ENCODE data around the gene LRRC18. TPM values are rescaled to one million over a fixed set of nuclear protein-coding genes. Genes with fewer than 3 reads are reported as not detected.

Gene LRRC18
- total RNA-seq, 1 donor from 2014 or later, result not detected

DNA sequence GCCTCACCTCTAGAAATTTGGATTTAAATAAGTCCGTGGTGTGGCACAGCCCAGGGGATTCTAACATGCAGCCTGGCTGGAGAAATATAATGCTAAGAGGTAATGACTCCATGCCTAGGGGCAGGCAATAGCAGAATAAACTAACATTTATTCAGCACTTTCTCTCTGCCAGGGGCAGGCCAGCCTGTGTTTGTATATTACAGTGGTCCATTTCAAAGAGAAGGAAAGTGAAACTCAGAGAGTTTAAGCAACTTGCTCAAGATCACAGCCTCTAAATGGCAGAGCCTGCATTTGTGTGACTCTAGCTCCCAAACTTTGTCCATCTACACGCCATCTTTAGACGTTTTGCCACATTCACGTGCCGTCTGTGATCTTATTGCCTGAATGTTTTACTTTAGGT lies 6.7 kb upstream of the LRRC18 start:
- DNase-seq (ENCODE audit: low read depth), result no peak

DNA sequence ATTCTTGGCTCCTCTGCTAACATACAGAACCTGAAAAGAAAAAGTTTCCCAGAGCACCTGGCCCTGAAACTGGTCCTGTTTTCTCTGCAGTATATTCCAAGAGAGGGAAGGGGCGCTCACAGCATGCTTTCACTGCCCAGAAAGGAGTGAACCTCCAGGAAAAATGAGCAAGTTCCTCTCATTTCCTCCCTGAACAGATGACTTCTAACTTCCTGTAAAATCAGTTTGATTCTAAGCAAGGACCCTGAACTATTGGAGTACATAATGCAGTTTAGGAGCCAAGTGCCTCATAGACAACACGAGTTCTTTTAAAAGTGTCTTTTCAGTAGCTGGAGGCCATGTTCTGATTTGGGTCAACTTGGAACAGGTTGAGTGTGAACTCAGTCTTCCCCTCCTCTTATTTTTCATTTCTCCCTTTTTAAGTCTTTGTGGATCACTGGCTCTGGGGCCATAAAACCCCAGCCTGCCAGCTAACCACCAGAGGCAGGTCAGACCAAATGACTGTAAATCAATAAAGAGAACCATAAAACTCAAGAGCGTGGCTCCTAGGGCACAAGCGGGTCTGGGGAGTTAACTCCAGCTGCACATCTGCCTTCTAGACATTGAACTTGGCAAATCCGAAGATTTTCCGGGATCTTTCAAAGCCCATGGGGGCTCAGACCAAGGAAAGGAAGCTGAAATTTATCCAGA lies 5.9 kb upstream of the LRRC18 start:
- DNase-seq (ENCODE audit: low read depth), result no peak

DNA sequence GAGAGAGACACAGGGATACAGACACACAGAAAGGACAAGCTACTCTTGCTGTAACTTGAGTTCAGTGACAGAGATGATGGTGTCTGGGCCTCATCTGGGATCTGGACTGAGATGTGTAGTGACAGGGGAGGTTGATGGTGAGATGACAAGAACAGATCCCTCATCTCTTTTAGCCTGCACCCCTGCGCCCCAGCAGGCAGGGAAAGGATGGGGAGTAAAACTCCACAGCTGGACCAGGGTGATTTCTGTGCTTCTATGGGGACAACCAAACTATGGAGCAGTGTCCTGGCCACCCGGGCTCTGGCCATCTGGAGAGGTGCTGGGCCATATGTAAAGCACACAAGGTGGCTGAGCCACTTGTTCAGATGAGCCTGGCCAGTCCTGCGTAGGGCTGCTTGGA lies 4.5 kb upstream of the LRRC18 start:
- DNase-seq (ENCODE audit: low read depth), result no peak

DNA sequence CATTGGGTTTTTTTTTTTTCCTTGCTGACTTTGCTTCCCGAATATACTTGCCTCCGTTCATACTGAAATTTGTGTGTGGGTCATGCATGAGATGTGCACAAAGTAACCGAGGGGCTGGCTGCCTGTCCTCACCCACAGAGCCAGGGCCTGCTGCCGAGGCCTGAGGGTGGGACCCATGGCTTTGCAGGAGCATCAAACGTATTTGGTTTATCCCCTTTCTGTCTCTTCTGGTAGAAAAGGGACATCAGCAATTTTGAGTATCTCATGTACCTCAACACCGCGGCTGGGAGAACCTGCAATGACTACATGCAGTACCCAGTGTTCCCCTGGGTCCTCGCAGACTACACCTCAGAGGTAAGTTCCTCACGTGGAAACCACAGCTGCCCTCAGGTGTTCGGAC lies 3.5 kb upstream of the LRRC18 start:
- DNase-seq (ENCODE audit: low read depth), result no peak

DNA sequence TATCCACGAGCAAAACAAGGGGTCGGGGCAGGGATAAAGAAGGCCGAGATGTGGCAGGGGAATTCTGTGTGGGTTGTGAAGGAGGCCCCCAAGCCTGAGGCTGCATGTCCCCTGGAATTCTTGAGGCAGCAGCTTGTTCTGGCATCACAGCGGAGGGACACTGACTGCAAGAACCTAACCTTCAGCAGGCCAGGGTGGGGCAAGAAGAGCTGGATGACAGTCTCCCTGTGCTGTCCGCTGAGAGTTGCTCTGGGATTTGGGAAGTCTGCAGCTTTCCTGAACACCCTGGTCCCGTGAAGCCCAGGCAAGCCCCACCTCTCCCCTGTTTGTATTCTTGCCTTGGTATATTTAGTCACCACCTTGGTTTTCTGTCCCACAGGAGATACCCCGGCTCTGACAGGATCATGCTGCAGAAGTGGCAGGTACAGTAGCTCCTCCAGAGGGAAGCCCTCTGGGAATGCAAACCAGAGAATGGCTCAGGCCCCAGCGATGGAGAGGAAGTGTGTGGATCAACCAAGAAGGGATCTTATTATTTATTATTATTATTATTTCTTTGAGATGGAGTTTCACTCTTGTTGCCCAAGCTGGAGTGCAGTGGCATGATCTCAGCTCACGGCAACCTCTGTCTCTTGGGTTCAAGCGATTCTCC lies 1.9 kb upstream of the LRRC18 start:
- no peak for DNase-seq (ENCODE audit: low read depth)

DNA sequence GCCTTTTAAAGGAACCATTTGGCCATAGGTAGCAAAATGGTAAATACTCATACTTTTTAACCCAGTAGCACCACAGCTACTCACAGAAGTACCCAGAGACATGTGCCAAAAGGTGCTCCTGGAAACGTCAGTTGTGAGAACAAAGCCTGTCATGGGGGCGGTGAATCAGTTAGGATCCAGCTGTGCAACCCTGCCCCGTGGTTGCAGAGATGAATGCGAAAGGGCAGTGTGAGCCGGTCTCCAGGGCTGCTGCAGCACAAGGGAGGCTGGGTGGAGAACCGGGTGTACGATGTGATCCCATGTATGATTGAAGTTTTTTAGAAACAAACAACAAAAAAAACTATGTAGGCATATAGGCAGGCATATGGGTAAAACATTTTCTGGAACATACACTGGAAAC lies 1.3 kb upstream of the LRRC18 start:
- DNase-seq (ENCODE audit: low read depth), result no peak

DNA sequence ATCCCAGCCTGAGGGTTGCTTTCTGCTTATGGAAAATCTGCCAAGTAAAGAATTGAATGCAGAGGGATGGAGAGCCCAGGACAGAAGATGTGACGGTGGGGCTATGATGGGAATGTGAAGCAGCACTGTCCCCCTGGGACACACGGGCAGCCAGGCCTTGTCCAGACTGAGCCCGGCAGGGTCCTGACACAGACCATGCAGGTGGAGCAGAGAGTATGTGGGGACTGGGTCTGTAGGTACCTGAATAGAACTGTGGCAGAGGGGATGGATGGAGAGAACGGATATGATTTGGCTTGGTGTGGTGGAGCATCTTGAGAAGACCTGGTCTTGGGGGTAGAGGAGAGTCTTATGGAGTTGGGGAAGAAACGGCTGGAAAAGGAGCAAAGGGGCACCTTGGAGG lies 732 bp upstream of the LRRC18 start:
- DNase-seq (ENCODE audit: low read depth), result no peak

DNA sequence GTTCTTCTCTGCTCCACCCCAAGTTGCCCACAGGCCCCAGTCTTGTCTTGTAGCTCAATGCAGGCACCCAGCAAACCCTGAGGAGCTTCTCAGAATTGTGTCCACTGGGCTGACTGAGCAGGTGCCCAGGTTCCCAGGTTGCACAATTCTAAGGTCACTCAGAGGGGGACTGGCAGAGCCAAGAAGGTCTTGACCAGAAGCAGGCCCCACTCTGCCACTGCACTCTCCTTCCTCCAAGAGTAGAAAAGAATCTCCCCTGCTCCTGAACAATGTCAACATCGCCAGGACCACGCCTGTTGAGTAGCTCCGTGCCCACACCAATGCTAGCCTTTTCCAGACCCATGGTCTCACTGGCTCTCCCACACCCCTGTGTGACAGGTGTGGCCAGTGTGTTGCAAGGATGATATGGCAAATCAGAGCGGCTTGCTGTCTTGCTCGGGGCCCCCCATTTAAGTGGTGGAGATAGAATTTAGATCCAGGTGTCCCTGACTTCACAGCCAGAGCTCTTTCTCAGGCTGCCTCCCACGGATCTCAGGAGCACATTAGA lies 577 bp downstream of the LRRC18 start:
- DNase-seq (ENCODE audit: low read depth), result no peak

DNA sequence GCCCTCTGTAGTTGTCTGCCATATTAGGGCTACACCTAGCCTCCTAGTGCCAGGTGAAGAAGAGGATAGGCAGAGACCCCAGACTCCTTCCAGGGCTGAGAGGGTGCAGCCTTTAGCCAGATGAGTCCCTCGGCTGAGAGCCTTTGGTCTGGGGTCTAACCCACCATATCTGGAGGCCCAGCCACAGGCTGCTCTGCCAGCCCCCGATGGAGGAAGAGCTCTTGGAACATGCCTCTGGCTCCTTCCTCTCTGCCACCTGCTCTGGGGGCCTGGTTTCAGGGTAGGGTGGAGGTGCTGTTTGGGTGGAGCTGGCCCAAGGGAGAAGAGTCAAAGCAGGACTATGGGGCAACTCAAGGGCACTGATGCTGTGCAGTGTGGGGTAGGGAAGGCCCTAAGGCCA lies 1.4 kb downstream of the LRRC18 start:
- no peak for DNase-seq (ENCODE audit: low read depth)

DNA sequence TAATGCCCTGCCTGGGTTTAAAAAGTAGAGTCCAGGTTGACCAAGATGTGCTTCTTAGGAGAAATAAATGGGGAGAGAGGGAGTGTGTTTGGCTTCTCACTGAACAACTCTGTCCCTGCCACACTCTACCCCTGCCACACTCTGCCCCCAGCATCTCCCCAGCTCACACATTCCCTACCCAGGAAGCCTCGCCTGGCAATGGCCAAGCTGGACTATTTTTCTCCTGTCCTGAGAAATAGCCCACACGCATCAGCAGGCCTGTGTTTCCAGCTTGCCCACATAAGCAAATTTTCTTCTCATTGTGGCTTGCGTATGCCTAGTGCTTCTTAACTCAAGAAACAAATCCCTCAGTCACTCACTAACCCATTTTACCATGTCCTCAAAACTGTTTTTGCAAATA lies 1.8 kb downstream of the LRRC18 start:
- no peak for DNase-seq (ENCODE audit: low read depth)

DNA sequence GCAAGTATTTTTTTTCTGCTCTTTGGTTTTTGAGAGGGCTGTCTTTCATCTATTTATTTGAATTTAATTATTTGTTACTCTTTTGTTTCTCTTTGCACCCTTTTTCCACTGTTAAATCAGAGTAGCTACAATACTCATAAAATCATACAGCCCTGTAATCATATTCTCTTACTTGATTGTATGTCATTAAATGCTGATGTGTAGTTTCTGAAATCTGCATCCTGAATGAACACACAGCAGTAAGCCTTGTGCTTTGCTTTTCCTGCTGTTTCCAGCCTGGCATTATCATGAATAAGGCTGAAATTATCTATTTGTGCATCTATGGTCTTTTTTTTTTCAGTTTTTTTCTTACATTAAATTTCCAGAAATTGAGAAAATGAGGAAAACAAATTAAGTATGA lies 4.1 kb downstream of the LRRC18 start:
- no peak for DNase-seq (ENCODE audit: low read depth)

DNA sequence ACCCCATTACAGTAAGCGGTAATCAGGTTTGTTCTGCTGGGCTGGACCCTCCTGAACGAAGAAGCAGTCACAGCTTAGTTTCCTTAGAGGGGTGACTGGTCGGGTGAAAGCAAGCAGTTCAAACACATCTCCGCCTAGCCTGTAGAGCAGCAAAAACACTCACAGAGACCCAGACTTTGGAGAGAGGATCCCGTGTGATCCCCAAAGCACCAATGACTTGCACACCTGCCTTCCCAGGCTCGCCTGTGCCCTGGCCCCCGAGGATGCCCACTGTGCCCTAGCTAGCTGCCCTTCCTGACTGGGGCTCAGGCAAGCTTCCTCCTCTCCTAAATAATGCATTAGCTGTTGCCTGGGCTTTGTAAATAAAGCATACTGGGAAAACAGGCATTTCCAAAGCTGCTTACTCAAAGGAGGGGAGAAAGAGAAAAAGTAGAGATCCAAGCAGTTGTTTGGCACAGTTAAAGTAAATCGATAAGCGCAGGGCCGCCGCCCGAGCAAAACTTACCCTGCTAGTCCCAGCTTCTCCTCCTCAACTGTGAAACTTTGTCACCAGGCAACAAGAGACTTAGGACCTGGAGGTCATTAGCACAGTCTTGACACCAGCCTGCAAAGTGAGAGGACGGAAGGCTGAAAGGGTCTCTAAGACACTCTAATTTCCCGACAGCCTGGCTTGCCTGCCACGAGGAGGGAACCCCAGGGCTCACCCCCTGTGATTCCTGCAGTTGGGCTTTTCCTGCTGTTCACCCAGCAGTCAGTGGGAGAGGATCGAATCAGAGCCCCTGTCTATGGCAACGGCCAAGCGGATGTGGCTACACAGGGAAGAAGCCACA lies 4.8 kb downstream of the LRRC18 start:
- DNase-seq (ENCODE audit: low read depth), result no peak

DNA sequence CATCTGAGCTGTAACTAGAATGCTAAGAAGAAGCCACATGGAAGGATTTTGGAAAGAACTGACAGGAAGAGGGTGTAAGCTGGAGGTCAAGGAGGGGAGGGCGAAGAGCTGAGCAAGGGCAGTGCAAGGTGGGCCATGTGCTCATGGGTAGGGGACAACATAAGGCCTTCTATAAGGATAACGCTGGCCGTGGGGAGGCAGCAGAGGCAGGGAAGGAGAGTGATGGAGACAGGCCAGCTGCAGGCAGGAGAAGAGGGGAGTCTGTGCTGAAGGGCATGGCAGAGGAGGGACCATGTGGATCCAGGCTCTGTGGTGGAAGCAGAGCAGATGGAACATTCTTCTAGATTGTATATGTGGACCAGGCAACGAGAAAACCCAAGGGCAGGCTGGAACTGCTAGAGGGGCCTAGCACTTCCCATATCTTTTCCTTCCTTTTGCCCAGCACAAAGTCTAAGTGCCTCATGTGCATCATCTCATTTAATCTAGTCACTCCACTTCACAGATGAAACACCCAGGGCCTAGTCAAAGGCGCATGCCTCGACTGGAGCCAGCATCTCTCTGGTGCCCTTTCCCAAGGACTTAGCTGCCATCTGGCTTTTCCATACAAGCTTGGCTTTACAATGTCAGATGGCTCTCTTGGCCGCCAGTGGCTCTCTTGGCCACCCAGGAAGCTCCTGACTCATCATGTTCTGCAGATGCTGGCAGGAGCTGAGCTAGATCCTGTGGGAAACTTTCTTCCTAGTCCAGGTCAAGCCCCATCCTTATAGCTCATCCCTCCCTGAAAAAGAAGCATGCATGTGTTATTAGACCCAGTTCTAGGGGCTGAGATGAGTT lies 6.6 kb downstream of the LRRC18 start:
- DNase-seq (ENCODE audit: low read depth), result no peak

DNA sequence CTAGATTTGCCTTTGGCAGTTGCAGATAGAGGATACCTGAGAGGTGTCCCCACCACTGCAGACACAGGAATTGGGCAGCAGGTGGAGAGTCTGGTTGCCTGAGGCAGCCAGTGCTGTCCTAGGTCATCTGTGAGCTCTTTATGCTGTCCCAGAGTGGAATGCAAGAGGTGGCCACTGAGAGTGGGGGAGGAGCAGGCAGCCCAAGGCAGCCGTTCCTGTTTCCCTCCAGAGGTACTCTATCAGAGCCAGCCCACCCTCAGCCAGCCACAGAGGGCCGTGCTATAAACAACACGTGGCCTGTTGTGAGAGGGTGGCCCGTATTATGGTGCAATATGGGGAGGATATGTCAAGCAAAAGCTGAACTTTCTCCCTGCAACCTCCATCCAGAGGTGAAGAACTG lies 8.5 kb downstream of the LRRC18 start:
- no peak for DNase-seq (ENCODE audit: low read depth)

DNA sequence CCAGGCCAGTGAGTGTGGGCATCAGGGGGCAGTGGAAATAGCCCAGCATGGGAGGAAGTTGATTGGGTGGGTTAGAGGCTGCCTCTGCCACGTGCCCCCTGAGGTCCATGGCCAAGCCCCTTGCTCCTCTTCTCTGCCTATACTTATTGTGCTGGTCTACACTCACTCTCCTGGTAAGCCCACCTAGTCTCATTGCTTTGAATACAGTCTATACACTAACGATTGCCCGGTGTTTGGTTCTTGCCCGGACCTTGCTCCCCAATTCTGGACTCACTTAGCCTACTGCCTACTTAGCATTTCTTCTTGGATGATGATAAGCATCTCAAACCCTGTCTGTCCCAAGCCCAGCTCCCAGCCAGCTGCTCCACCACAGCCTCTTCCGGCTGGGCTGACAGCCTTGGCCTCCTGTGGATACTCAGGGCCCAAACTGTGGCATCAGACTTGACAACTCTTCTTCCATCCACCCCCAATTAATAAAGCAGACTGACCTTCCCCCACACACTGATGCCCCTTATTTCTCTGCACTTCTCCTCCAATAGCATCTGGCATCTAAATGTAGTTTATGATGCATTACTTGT lies 10.1 kb downstream of the LRRC18 start:
- no peak for DNase-seq (ENCODE audit: low read depth)

DNA sequence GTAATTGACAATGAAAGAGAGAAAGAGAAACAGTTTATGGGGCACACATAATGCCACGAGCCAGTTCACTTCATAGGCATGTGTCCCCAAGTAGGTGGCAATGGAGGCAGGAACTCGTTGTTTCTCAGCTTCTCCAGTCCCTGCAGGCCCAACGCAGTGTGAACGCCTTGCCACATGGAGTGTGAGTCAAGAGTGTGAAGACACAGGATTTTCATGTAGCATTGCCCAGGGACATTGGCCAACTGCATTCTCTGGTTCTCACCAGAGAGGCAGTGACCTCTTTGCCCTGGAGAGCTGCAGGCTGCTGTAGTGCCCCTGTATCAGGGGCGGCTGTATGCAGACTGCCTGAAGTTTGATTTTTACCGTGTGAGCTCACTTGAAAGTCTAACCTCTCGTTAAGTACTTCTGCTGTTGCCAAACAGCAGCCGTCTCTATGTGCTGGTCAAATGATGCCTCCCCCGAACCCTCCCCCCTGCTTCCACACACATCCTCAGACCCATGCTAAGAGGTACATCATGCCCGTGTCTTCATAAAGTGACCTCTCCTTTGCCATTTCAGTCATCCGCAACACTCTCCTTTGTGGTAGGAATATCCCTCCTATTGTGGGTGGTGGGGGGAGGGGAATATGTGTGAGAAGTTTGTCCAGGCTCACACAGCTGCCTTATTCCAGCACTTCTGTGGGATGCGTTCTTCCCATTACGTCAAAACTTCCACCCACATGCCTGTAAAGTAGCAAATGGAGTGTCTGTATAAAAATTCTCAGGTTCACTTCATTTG lies 12.7 kb downstream of the LRRC18 start:
- no peak for DNase-seq (ENCODE audit: low read depth)

DNA sequence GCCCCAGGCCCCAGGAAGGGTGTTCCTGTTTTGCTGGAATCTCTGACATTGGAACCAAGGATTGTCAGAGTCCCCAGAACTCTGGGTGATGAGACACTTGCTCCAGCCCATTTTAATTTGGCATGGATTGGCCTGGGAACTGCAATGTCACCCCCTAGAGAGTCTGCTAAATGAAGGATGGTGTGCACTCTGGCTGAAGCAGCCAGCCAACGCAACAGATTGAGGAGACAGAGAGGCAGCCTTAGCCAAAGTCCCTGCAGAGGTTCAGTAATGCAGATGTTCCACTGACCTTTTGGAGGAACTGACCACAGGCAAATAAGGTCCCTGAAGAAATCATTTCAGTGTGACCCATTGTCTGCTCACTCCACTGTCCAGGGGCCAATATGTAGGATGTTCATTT lies 13.4 kb downstream of the LRRC18 start:
- no peak for DNase-seq (ENCODE audit: low read depth)

DNA sequence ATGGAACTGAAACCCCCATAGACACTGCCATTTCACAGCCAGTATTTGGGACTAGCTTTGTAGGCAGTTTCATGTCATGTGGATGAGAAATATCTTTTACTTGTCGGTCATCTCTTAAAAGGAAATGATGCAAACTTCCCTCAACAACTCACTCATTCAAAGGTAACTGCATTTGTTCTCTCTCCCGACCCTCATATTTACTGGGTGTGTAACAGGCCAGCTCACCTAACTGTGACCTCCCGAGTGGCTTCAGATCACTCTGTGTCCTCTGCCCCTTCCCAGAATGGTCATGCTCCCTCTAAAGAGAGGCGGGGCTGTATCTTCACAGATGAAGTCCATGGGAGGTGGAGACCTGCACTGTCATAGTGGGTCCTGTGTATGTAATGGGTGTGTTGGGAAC lies 14.7 kb downstream of the LRRC18 start:
- no peak for DNase-seq (ENCODE audit: low read depth)

DNA sequence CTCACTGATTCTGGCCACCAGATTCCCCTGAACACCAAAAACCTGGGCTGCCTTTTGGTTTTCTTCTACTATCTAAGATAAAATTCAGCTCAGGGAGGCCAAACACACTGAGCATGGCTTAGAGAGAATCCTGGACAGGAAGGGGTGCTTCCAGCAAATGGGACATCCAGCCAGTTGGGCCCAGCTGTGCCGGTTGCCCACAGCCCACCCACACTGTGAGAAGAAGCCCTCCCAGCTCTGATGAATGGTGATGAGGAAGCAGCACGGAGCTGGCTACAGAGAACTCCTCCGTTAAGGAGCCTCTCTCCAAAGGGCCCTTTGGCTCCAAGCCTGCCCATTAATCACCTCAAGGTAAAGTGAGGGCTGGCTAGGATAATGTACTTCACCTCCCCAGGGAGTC lies 15.9 kb downstream of the LRRC18 start:
- DNase-seq (ENCODE audit: low read depth), result no peak

DNA sequence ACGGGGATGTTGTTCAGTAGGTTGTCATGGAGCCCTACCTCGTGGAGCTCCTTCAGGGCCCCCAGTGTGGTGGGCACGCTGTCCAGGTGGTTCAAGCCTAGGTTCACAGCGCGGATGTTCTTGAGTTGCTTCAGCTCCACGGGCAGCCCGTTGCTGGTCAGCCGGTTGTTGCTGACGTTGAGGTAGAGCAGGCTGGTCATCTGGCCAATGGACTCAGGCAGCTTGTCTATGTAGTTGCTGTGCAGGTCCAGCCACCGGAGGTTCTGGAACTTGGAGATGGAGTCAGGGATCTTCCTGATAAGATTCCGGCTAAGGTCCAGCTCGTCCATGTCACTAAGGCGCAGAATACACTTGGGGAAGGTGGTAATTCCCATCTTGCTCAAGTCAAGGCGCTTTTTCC lies 26.0 kb downstream of the LRRC18 start:
- DNase-seq (ENCODE audit: low read depth), result no peak

DNA sequence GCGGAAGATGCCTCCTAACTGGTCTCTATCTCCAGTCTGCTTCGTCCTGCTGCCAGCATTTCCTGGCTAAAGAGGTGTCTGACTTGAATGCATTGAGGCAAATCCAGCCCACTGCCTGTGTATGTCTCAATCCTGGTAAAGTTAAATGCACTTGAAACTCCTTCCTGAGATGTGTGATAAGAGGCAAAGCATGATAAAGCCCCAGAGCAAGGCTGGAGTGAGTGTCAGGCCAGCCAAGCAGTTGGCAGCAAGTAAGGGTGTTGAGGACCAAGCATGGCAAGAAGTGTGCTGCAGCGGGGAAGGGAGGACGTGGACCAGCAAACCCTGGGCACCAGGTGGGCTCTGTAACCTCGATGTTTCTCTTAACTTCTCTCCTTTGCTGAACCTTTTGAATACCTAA lies 29.1 kb downstream of the LRRC18 start:
- DNase-seq (ENCODE audit: low read depth), result no peak

All from renal cortical epithelial cell (primary cell).